VCaP (cell line): ENCODE data around the gene OR5AR1.

Experiments used
- H3K27ac ChIP-seq: fragments of 450-650 bp; 2 replicates; pipeline ENCODE4 v1.5.1; 2017
- CTCF ChIP-seq: fragments of 450-650 bp; conservative IDR thresholded peaks from 2 replicates; pipeline ENCODE4 v1.5.1; 2017; ENCODE audit warnings: mild to moderate bottlenecking, moderate library complexity

The OR5AR1 gene

GRCh38 chr11:56705784-56706396 lies 42.4 kb downstream of the OR5AR1 start:
- H3K27ac ChIP-seq = no peak overlapping the region

GRCh38 chr11:56706486-56706885 lies 43.0 kb downstream of the OR5AR1 start:
- no peak overlapping the region for H3K27ac ChIP-seq
- no peak for TF ChIP-seq CTCF

More at GRCh38 chr11:56705784-56706396, 42.4 kb downstream of the OR5AR1 start:
- no peak for TF ChIP-seq CTCF

GRCh38 chr11:56714206-56714605 lies 50.7 kb downstream of the OR5AR1 start:
- no peak overlapping the region for H3K27ac ChIP-seq
- TF ChIP-seq CTCF = no peak
